DMS153 (cell line): ENCODE measurements around the gene INPP5A.

ENCODE experiments used
- DNase-seq: peaks from one replicate; lab custom pipeline; 2025; lab: John Stamatoyannopoulos, UW

INPP5A gene

DNA sequence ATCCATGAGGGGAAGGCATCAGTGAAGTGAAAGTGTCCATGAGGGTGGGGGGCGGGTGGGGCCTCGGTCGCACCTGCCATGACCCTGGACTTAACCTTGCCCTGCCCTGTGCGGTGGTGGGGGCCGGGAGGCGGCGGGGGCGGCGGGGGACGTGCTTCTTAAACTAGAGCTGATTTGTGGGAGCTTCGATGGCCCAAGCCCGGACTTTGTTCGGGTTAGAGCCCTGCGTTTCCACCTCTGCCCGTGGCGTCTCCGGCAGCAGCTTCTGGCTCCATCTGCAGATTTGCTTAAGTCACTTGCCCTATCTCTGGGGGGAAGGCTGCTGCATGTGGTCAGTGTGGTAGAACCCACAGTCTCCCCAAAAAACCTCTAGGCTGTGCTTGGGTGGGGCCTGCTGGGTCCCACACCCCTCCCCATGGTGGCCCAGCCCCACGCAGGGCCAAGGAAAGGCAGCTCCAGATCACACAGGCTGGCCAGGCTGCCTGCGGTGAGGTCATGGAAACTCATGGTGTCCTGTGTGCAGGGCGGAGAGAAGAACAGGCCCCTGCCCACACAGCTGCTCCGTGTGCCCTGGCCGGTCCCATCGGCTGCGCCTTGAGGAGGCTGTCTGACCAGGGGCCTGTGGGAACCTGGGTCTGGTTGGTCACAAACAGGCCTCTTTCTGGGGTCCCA lies 93.2 kb downstream of the INPP5A start:
- DNase-seq = no peak

DNA sequence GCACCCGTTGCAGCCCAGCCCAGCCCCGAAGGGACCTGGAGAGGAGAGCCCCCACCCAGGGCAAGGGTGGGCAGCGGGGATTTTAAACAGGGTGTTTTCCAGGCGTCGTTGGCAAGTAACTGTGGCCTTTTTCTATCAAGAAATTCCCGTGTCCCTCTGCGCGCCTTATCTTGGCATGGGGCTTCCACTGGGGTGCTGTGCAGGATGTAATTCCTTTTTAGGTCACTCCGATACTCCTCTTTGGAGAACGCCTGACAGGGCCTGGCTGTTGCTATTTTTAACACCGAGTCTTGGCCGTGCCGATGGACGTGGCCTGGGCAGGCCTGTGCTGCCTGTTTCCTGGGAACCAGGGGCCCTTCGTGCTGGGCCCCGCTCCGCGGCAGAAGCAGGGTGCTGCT lies 93.8 kb downstream of the INPP5A start:
- DNase-seq = no peak

DNA sequence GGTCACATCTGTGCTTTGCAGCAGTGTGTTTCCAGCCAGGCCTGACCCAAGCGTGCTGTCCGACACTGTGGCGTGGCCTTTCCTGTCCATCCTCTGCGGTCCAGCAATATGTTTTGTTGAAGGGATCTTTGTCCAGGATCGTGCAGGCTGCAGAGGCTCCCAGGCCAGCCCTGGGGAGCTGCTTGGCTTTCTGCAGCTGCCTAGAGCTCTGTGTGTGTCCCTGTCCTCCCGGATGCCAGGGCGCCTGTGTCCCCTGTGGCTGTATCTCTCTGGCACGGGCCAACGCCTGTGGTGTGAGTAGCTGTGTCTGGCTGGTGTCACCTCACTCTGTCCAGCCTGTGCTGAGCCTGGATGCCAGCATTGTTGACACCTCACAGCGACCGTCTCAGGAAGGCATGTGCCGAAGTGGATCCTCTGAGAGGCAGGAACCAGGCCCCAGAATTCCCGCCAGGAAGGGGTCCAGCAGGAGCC lies 94.5 kb downstream of the INPP5A start:
- no peak for DNase-seq

DNA sequence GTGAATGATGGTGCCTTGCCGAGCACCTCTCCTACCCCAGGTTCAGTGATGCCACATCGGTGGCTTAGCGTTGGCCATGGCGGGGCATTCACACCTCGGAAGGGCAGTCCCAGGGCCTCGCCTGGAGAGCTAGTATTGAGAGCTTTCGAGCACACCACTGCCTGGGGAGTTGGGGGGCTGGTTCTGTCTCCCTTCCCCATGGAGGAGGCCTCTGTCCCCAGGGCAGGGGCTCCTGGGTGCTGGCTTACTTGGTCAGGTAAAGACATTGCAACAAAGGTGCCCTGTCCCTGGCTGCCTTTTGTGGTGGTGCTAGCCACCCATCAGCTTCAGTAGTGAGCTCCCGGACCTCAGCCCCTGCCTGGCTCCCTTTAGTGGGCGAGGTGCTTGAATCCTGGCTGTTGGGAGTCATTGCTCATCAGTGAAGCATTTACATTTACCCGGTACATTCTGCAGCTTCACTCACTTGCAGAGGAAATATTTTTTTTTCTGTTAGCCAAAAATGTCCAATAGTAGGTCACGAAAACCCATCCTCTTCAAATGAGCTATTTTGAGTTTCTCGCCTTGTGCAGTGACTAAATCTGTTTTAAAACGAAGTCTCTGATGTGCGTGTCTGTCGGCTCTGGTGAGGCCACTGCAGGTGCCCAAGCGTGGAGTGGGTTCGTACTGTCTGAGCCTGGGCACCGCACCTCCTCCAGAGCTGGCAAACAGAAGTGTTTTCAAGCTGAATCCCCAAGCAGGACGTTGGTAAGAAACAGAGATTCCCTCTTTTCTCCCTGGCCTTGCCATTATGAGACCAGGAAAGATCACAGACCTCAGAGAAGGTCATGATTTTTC lies 95.5 kb downstream of the INPP5A start:
- no peak for DNase-seq

DNA sequence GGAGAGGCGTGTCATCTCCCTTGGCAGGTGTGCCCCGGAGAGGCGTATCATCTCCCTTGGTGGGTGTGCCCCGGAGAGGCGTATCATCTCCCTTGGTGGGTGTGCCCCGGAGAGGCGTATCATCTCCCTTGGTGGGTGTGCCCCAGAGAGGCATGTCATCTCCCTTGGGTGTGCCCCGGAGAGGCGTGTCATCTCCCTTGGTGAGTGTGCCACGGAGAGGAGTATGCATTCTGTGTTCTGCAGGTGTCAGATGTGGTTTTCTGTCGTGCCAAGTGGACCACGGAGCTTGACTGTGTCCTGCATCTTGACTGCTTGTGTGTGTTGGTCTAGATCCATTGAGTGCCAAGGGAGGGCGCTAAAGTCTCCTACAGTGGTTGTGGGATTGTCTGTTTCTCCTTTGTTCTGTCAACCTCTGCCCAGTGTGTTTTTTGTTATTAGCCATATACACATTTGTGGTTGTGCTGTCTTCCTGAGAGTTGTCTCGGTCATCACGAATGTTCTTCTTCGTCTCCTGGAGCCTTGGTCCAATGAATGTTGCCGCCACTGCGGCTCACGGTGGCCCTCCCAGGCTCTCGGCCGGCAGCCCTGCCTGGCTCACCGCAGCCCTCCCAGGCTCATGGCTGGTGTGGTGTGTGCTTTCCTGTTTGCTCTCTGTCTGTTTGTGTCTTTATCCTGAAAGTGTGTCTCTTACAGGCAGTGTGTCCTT lies 96.8 kb downstream of the INPP5A start:
- no peak for DNase-seq

DNA sequence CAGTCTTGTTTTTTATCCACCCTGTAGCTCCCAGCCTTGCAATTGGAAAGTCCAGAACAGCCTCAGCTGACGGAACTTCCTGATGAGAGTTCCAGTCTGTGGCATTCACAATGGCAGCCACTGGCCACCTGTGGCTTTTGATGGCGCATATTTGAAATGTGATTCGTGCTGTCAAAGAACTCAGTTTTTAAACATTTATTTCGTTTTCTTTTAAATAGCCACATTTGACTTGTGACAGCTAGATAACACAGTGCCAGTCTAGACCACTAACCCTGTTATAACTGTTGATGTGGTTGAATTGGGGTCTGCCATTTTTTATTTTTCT lies 97.3 kb downstream of the INPP5A start:
- no peak for DNase-seq

DNA sequence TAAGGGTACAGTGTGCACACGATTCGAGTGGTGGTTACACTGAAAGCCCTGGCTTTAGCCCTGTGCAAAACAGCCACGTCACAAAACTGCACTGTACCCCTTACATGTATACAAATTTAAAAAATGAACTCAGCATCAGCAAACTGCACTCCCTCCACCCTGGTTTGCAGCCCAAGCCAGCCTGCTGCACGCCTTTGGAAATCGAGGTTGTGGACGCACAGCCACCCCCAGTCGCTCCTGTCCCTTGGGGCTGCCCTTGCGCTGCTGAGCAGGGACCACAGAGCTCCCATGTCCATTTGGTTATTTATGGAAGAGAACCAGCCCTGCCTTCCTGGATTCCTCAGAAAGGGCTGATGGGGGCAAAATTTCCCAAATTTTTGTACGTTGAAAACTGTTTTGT lies 98.8 kb downstream of the INPP5A start:
- DNase-seq = no peak

DNA sequence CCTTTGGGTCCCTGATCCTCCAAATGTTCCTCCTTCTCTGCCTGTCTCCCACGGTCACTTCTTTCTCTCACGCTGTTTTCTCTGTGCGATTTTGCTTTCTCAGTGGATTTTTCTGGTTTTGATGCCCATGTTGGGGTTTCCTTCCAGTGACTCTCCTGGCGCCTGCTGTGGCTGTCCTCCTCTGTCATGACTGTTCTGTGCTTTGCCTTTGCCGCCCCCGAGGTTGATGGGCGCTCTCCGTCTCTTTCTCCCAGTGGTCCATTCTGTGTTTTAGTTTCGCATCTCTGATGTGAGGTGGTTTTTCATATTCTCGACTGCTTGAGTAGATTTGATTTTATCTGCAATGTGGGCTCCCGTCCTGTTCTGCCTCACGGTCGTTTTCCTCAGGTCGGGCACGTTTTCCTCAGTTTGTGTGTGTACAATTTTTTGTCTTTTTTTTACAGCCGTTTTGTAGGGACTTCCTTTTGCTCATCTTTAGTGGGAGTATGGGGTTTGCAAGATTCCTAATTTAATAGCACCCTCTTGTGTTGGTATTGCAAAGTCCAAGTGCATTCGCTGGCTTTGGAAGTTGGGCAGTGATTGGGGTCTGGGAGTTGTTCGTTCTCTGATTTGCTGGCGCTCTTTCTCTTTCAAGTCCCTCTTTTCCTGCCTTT lies 100.0 kb downstream of the INPP5A start:
- DNase-seq = peak; percentile 15

DNA sequence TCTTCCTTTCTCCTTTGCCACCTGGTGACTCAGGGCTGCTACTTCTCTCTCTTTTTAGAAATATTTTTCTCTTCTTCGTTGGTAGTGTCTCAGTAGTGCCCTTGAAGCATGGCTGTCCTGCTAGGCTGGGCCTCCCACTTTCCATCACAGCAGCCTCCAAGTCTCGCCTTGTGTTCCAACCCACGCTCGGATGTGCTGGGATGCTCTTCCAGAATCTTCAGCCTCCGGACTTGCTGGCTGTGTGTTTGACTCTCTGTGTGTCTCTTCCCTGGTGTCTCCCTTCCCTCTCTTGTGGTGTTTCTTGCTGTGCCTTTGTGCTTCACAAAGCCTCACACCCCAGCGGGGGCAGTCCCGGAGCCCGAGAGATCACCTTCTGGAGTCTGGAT lies 100.5 kb downstream of the INPP5A start:
- DNase-seq = no peak

DNA sequence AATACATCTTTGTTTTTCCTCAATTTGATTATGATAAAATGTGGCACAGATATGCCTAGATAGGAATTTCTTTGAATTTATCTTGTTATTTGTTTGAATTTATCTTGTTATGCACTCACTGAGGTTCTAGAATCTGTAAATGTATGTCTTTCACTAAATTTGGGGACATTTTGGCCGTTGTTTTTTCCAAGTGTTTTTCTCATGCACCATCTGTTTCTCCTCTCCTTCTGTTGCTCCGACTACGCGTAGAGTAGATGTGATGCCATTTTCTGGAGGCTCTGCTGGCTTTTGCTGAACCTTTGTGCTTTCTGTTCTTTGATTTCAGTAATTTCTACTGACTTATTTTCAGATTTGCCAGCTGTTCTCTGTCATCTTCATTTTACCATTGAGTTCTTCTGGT lies 101.9 kb downstream of the INPP5A start:
- DNase-seq = no peak

DNA sequence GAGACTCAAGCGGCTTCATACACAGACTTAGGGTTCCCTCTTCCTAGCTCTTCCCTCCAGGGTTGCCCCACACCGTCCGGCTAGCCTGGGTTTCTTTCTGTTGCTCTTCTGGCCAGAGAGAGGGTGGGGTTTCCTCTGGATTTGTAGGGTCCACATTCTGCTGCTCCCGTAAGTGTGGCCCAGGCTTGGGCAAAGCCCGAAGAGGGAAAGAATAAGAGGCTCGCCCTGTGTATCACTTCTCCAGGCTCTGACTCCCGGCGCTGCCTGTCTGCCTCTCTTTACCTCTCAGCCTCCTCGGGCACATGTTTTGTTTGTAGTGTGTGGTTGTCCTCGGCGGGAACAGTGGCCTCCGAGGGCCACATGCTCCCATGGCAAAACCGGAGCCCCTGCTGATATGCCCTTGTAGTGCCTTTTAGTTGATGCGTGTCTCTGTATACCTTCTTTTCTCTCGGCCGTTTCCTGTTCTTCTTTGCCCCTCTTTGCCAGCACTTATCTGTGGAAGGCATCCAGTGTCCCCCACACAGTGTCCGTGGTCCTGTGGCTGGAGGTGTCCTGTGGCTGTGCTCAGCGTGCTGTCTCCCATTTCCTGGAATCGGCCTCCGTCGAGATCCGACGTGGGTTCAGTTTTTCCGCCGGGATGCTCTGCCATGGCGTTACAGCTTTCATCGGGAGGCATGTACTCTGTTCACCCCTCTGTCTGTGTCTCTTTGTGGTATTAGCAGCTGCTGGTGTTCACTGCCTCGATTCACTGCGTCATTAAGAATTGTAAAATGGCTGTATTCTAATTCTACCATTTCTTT lies 102.9 kb downstream of the INPP5A start:
- DNase-seq = no peak

DNA sequence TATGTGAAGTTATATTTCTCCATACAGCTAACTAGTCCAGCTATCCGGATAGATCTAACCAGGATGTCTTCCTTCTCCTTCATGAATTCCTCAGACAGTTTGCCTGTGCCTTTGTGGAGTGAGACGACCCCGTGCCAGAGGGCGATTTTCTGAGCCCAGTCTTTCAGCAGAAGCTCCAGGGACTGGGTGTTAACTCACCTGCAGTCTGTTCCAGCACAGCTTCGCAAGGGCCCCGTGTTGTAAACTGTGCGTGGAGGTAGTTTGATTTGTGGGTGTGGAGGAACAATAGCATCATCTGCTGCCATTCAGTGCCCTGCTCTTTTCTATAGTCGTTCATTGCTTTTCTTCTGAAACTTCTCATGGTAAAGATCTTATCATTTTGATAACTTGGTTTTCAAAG lies 103.8 kb downstream of the INPP5A start:
- DNase-seq = no peak

DNA sequence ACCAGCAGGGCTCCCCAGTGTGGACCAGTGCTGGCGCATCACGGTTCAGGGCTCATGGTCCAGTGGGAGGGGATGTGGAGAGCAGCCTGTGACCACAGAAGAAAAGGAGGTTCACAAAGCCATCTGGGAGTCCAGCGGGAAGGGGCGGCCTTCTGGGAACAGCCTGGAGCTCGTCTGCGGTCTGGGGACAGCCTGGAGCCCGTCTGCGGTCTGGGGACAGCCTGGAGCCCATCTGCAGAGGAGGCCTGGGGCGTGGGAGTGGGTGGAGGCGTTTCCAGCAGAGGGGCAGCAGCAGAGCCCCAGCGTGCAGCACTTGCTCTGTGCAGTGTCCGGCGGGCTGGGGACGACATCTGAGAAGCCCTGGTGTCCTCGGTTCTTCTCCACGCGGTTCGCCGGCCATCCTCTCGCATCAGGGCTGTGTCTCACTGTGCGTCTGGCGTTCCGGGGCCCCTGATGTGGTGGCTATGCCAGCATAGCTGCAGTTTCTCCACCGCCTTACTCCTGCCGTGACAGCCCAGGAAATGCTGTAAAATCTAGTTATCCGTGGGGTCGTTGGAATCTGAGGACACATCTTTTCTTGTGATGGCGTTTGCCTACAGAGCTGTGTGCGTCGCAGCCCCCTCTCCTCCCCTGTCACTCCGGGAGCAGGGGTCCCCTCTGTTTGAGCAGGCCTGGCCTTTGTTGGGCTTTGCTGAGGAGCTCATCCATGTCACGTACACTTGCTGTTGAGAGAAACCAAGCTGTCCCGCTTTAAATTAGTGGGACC lies 104.6 kb downstream of the INPP5A start:
- no peak for DNase-seq

DNA sequence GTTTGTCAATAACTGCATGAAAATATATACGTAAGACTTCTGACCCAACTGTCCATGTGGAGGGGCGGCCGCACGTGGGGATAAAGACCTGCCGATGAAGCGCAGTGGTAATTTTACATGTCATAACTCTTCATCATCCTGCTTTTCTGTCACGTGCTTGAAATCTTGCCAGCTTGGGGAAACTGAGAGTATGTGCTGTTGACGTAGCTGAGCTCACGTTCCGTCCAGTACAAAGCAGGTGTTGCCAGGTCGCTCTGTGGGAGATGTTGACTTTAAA lies 105.1 kb downstream of the INPP5A start:
- peak; percentile 16 for DNase-seq

DNA sequence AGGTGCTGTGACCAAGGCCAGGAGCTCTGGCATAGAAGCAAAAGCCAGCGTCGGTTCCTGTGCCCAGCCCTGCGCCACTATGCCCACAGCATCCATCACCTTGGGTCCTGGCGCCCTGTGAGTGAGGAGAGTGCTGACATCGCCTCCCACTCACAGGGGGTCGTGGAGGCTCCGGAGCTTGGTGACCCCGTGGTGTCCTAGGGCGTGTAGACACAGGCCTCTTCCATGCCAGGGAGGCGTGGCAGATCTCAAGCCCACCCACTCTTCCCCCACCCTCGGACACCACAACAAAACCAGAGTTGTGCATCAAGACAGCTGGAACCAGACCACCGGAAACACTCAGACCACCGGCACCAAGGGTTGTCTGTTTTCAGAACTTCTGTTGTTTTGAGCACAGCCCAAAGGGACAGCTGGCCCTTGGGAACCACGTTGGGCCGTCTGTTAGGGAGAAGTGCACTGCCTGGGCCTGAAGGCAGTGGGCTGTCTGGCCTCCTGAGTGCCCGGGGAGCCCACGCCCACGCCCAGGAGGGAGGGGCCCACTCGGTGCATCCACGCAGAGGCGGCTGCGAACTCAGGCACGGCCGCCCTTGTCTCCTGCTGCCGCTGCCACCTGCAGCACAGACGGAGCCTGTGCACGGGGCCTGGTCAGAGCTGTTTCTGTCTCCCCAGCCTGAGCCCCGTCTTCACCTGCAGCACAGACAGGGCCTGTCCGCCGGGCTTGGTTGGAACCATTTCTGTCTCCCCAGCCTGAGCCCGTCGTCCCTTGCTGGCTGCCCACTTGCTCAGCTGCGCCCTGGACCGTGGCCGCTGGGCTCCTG lies 106.3 kb downstream of the INPP5A start:
- no peak for DNase-seq

DNA sequence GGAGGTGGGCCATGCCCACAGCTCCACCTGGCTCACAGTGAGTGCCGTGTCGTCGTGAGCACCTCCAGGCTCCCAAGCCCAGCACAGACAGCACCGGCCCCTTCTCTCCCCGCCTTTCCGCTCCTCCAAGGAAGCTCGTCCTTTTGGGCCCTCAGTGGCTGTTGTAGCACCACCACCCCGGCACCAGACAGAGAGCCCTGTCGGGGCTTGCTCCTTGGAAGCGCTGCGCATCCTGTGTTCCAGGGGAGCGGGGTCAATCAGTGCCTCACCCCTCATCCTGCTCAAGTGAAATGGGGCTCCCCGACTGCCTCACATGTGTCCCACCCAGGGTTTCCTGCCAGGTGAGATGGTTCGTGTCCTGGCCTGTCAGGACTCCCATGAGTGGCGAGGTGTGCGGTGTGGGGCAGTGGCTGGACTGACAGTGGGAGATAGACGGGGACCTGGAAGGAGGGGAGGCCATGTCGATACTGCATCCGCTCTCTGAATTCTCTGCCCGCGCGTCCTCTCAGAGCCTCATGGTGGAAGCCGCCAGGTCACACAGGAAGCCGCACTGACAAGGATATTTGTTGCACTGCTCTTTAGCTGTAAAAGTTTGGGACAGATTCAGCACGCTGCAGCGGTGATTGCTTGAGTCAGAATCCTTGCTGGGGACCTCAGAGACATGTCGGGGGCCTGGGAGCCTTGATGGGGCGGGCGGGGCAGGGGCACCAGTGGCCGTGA lies 107.1 kb downstream of the INPP5A start:
- DNase-seq = no peak

DNA sequence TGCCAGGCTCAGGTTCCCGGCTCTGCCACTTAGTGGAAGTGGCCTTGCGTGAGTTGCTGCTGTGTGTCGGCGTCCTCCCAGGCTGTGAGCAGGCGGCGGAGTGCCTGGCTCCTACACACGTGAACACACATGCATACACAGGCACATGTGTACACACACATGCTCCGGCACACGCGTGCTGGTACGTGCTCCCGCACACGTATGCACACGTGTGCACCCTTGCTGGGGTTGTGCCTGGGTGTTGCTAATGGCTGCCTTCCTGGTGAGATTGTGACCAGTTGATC lies 107.6 kb downstream of the INPP5A start:
- DNase-seq = no peak

DNA sequence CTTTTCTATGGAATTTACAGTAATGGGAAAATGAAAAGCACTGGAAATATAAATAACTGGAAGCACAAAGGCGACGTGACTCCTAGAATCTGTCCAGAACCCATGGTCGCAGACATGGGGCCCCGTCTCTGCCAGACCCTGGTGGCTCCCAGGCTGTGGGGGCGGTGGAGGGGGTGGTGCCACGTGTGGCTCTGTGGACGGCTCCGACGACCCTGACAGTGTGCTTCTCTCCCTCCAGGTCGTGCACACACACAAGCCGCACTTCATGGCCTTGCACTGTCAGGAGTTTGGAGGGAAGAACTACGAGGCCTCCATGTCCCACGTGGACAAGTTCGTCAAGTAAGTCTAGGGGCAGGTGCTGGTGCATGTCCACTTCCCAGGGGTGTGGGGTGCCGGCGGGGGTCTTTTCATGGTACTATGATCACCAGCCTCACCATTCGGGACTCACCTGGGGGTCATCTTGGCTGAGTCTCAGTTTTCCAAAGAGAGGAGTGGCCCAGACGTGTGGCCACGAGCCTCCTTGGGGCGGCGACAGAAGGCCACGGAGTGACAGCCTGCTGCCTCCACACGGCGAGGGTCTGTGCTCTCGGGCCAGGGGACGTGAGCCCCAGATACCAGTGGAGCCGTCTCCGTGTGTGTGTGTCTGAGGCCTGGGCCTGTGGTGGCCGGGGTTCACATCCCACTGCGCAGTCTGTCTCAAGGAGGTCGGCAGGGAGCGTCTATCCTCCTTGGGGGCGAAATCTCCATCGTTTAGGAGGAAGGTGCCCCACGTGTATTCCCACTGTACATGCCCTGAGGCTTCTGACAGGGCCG lies 108.2 kb downstream of the INPP5A start:
- no peak for DNase-seq

DNA sequence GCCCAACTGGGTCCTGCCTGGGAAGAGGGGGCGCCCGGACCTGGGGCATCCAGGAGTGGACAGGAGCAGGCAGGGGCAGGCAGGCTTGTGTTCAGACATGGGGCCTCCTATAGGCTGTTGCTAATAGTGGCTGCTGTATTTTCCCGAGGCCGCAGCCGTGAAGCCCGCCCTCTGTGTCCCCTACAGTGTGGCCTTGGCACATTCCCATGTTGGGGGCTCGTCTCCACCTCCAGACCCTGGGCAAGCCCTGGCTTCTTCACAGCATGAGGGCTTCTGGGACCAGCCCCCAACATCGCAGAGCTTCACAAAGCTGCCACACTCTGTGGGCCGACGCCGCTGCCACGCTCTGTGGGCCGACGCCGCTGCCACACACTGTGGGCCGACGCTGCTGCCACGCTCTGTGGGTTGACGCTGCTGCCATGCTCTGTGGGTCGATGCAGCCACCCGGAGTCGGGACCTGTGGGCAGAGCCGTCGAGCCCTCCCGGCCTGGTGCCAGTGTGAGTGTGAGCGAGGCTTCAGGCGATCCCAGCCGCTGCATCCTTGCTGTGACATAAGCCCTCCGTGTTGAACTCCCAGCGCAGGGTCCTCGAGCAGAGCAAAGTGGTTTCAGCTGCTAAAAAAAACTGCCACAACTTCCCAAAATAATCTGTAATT lies 109.0 kb downstream of the INPP5A start:
- DNase-seq = no peak
